ENCODE measurements around the gene PCDHGA10. TPM values are rescaled to one million over a fixed set of nuclear protein-coding genes. Genes with fewer than 3 reads are reported as not detected.
"Not testable (repeated sequence)": the region's sequence is repeated elsewhere in the genome, so short reads cannot be mapped to it uniquely, and the experiment has no call there.

PCDHGA10 gene
- total and polyA plus RNA-seq, 2 experiments from 2014 or later: 4.6 to 11.1 TPM

GRCh38 chr5:141398608-141399007 lies 14.2 kb upstream of the PCDHGA10 start:
- 0 out of 2 replicates have a peak, but pooled peaks cover 4% of the 10 kb centered on the region for H3K79me2 ChIP-seq (ENCODE audit: insufficient read depth)
- H3K36me3 ChIP-seq (ENCODE audit: low read depth): no peaks in the 10 kb centered on the region
- H3K4me2 ChIP-seq (ENCODE audit: unreplicated experiment): no peak overlapping the region
- 32 to 34% methylated on average over 15 of the region's 15 CpGs for WGBS, 2 experiments (ENCODE audit: low coverage in 1 of 2, low lambda C conversion rate in 2 of 2, missing lambda C conversion rate in 2 of 2)
- no peaks in the 10 kb centered on the region for H3K9me3 ChIP-seq (ENCODE audit: low read depth)
- in situ Hi-C loops (cut with MboI): no loop called here
- H3K4me3 ChIP-seq: no peak overlapping the region
- H3K9me2 ChIP-seq (ENCODE audit: insufficient read depth): no peaks in the 10 kb centered on the region
- DNase-seq: no peak
- H3F3A ChIP-seq (ENCODE audit: insufficient read depth): peaks cover 8% of the 10 kb centered on the region; the same call in 1 of the 2 replicates
- no peak overlapping the region for H2AFZ ChIP-seq
- H3K27me3 ChIP-seq (replicated peaks; ENCODE audit: insufficient read depth): no peaks in the 10 kb centered on the region
- H3K27ac ChIP-seq: no peak overlapping the region
- H3K4me1 ChIP-seq (ENCODE audit: insufficient read depth): no peaks in the 10 kb centered on the region
- TF ChIP-seq EZH2phosphoT487 (IDR thresholded peaks at IDR 0.05; ENCODE audit: insufficient read depth, low read depth) (no peak), EZH2 (IDR thresholded peaks at IDR 0.05; ENCODE audit: insufficient read depth, poor library complexity, severe bottlenecking) (no peak)
- H4K20me1 ChIP-seq (ENCODE audit: insufficient read depth): no peaks in the 10 kb centered on the region
- H3K9ac ChIP-seq: no peak overlapping the region

GRCh38 chr5:141399555-141400258 lies 13.1 kb upstream of the PCDHGA10 start:
- Histone ChIP-seq H3K36me3 (ENCODE audit: low read depth) (no peaks in the 10 kb centered on the region), H3K9ac (no peak overlapping the region), H3K27me3 (replicated peaks; ENCODE audit: insufficient read depth) (no peaks in the 10 kb centered on the region), H3K9me3 (ENCODE audit: low read depth) (no peaks in the 10 kb centered on the region), H3F3A (ENCODE audit: insufficient read depth) (peaks cover 8% of the 10 kb centered on the region; the same call in 1 of the 2 replicates), H4K20me1 (ENCODE audit: insufficient read depth) (no peaks in the 10 kb centered on the region), H3K4me1 (ENCODE audit: insufficient read depth) (no peaks in the 10 kb centered on the region), H3K4me3 (peak overlapping the region; percentile 58), H3K27ac (no peak overlapping the region), H2AFZ (no peak overlapping the region), H3K9me2 (ENCODE audit: insufficient read depth) (no peaks in the 10 kb centered on the region), H3K4me2 (ENCODE audit: unreplicated experiment) (peak overlapping the region; percentile 46), H3K79me2 (ENCODE audit: insufficient read depth) (0 out of 2 replicates have a peak, but pooled peaks cover 4% of the 10 kb centered on the region)
- in situ Hi-C loops (cut with MboI): no loop called here
- TF ChIP-seq EZH2phosphoT487 (IDR thresholded peaks at IDR 0.05; ENCODE audit: insufficient read depth, low read depth) (no peak), EZH2 (IDR thresholded peaks at IDR 0.05; ENCODE audit: insufficient read depth, poor library complexity, severe bottlenecking) (no peak)
- no peak for DNase-seq
- WGBS, 2 experiments (ENCODE audit: low coverage in 1 of 2, low lambda C conversion rate in 2 of 2, missing lambda C conversion rate in 2 of 2): 38 to 39% methylated on average over 41 to 61 of the region's 61 CpGs

- 20% methylated on average over 27 of the region's 27 CpGs for WGBS, 2 experiments (ENCODE audit: low coverage in 1 of 2, low lambda C conversion rate in 2 of 2, missing lambda C conversion rate in 2 of 2)
- H3K27me3 ChIP-seq (replicated peaks; ENCODE audit: insufficient read depth): no peaks in the 10 kb centered on the region
- no peaks in the 10 kb centered on the region for H3K36me3 ChIP-seq (ENCODE audit: low read depth)
- H3K4me2 ChIP-seq (ENCODE audit: unreplicated experiment): peak within 1 kb of the TSS; percentile 54
- in situ Hi-C loops (cut with MboI): no loop called here
- DNase-seq: peak; percentile 73
- peak within 1 kb of the TSS; percentile 38 for H3K9ac ChIP-seq
- H3K9me2 ChIP-seq (ENCODE audit: insufficient read depth): no peaks in the 10 kb centered on the region
- H3K27ac ChIP-seq: no peak within 1 kb of the TSS
- 0 out of 2 replicates have a peak, but pooled peaks cover 4% of the 10 kb centered on the region for H3K79me2 ChIP-seq (ENCODE audit: insufficient read depth)
- no peaks in the 10 kb centered on the region for H4K20me1 ChIP-seq (ENCODE audit: insufficient read depth)
- H3K4me1 ChIP-seq (ENCODE audit: insufficient read depth): no peaks in the 10 kb centered on the region; the same call in 1 of the 2 replicates
- peaks cover 8% of the 10 kb centered on the region; the same call in 1 of the 2 replicates for H3F3A ChIP-seq (ENCODE audit: insufficient read depth)
- H3K4me3 ChIP-seq: peak within 1 kb of the TSS; percentile 68
- no peak for TF ChIP-seq EZH2 (IDR thresholded peaks at IDR 0.05; ENCODE audit: insufficient read depth, poor library complexity, severe bottlenecking)
- no peak for TF ChIP-seq EZH2phosphoT487 (IDR thresholded peaks at IDR 0.05; ENCODE audit: insufficient read depth, low read depth)
- H3K9me3 ChIP-seq (ENCODE audit: low read depth): no peaks in the 10 kb centered on the region
- H2AFZ ChIP-seq: peak within 1 kb of the TSS; percentile 65
Measured at GRCh38 chr5:141402553-141403243, 10.1 kb upstream of the PCDHGA10 start, which contains the start of gene PCDHGA9. PCDHGA9 (plus strand) TSS chr5:141402778; CDS start chr5:141402953, 175 bp downstream.

- Histone ChIP-seq H3K27ac (no peak overlapping the region), H3K4me1 (ENCODE audit: insufficient read depth) (no peaks in the 10 kb centered on the region; the same call in 1 of the 2 replicates), H2AFZ (peak overlapping the region; percentile 65; the same call in 1 of the 2 replicates), H4K20me1 (ENCODE audit: insufficient read depth) (no peaks in the 10 kb centered on the region), H3K4me2 (ENCODE audit: unreplicated experiment) (no peak overlapping the region), H3K9me3 (ENCODE audit: low read depth) (no peaks in the 10 kb centered on the region), H3K4me3 (peak overlapping the region; percentile 68), H3K27me3 (replicated peaks; ENCODE audit: insufficient read depth) (no peaks in the 10 kb centered on the region), H3K79me2 (ENCODE audit: insufficient read depth) (0 out of 2 replicates have a peak, but pooled peaks cover 4% of the 10 kb centered on the region), H3K9me2 (ENCODE audit: insufficient read depth) (no peaks in the 10 kb centered on the region), H3F3A (ENCODE audit: insufficient read depth) (peaks cover 8% of the 10 kb centered on the region; the same call in 1 of the 2 replicates), H3K9ac (no peak overlapping the region), H3K36me3 (ENCODE audit: low read depth) (no peaks in the 10 kb centered on the region)
- WGBS, 2 experiments (ENCODE audit: low coverage in 1 of 2, low lambda C conversion rate in 2 of 2, missing lambda C conversion rate in 2 of 2): 34 to 36% methylated on average over 22 of the region's 22 CpGs
- in situ Hi-C loops (cut with MboI): no loop called here
- no peak for TF ChIP-seq EZH2 (IDR thresholded peaks at IDR 0.05; ENCODE audit: insufficient read depth, poor library complexity, severe bottlenecking)
- TF ChIP-seq EZH2phosphoT487 (IDR thresholded peaks at IDR 0.05; ENCODE audit: insufficient read depth, low read depth): no peak
- DNase-seq: no peak
Measured at GRCh38 chr5:141403387-141403786, 9.4 kb upstream of the PCDHGA10 start.

GRCh38 chr5:141407790-141408505 lies 4.8 kb upstream of the PCDHGA10 start, which contains the start of gene PCDHGB6:
PCDHGB6 (plus strand) TSS chr5:141408021; CDS start chr5:141408203, 182 bp downstream.
- not testable (repeated sequence) for H3K9me3 ChIP-seq (ENCODE audit: low read depth)
- H2AFZ ChIP-seq: peak within 1 kb of the TSS; percentile 74

More at GRCh38 chr5:141407790-141408505, 4.8 kb upstream of the PCDHGA10 start, which contains the start of gene PCDHGB6:
- peak; percentile 86 for DNase-seq
- H3K9me2 ChIP-seq (ENCODE audit: insufficient read depth); in situ Hi-C loops (cut with MboI); H3K36me3 ChIP-seq (ENCODE audit: low read depth); H3K79me2 ChIP-seq (ENCODE audit: insufficient read depth); H3K27me3 ChIP-seq (replicated peaks; ENCODE audit: insufficient read depth); H3K4me1 ChIP-seq (ENCODE audit: insufficient read depth); H3F3A ChIP-seq (ENCODE audit: insufficient read depth); H4K20me1 ChIP-seq (ENCODE audit: insufficient read depth): not testable (repeated sequence)
- WGBS, 2 experiments (ENCODE audit: low coverage in 1 of 2, low lambda C conversion rate in 2 of 2, missing lambda C conversion rate in 2 of 2): 10 to 12% methylated on average over 41 to 47 of the region's 51 CpGs
- 0 out of 2 replicates have a peak within 1 kb of the TSS, but pooled peaks have one; percentile 13 for H3K27ac ChIP-seq
- peak within 1 kb of the TSS; percentile 68 for H3K4me3 ChIP-seq
- peak within 1 kb of the TSS; percentile 67 for H3K4me2 ChIP-seq (ENCODE audit: unreplicated experiment)
- peak within 1 kb of the TSS; percentile 56; the same call in 1 of the 2 replicates for H3K9ac ChIP-seq
